NCI-H460 (cell line): ENCODE data around the gene TRPM5. TPM values are rescaled to one million over a fixed set of nuclear protein-coding genes. Genes with fewer than 3 reads are reported as not detected.

Experiments
- DNase-seq: peaks from one replicate; pipeline ENCODE4 v3.0.0-alpha.2; 2016; ENCODE audit warnings: low read depth; ENCODE audit errors: extremely low read depth
- total RNA-seq: library from RNA; depleted of rRNA; stranded (reverse); fragments of >200 nt; shearing (Covaris generic); gene quantifications from 2 replicates; pipeline ENCODE4 v1.2.3, GENCODE V29; 2014

Gene TRPM5
- total RNA-seq, 1 experiment from 2014 or later = not detected

GRCh38 chr11:2441171-2441570, 3.1 kb downstream of the TRPM5 start:
- DNase-seq = no peak

- DNase-seq = no peak
These were observed 3.7 kb downstream of the TRPM5 start for GRCh38 chr11:2440646-2441045.

GRCh38 chr11:2439820-2440219, 4.5 kb downstream of the TRPM5 start:
- no peak for DNase-seq

- no peak for DNase-seq
These were observed 6.8 kb downstream of the TRPM5 start for GRCh38 chr11:2437516-2437915.

GRCh38 chr11:2436521-2437031, 7.7 kb downstream of the TRPM5 start:
- no peak for DNase-seq

- no peak for DNase-seq
These were observed 8.2 kb downstream of the TRPM5 start for GRCh38 chr11:2436013-2436520.

- no peak for DNase-seq
These were observed 8.9 kb downstream of the TRPM5 start for GRCh38 chr11:2435288-2436012.

- no peak for DNase-seq
These were observed 9.6 kb downstream of the TRPM5 start for GRCh38 chr11:2434506-2435255.

GRCh38 chr11:2434008-2434407, 10.3 kb downstream of the TRPM5 start:
- DNase-seq = no peak

GRCh38 chr11:2433106-2433925, 11.0 kb downstream of the TRPM5 start:
- no peak for DNase-seq

- DNase-seq = no peak
These were observed 11.7 kb downstream of the TRPM5 start for GRCh38 chr11:2432628-2433071.

GRCh38 chr11:2432171-2432621, 12.1 kb downstream of the TRPM5 start:
- DNase-seq = no peak

- no peak for DNase-seq
These were observed 12.9 kb downstream of the TRPM5 start for GRCh38 chr11:2431395-2431794.

GRCh38 chr11:2428322-2428795, 16.0 kb downstream of the TRPM5 start:
- peak; percentile 38 for DNase-seq

- DNase-seq = no peak
These were observed 16.5 kb downstream of the TRPM5 start for GRCh38 chr11:2427721-2428321.

GRCh38 chr11:2426826-2427521, 17.3 kb downstream of the TRPM5 start:
- DNase-seq = no peak

GRCh38 chr11:2426221-2426620, 18.1 kb downstream of the TRPM5 start:
- DNase-seq = no peak

GRCh38 chr11:2425506-2425905, 18.8 kb downstream of the TRPM5 start:
- no peak for DNase-seq

GRCh38 chr11:2424811-2425495, 19.4 kb downstream of the TRPM5 start:
- DNase-seq = no peak
